Pulmonary artery endothelial cell (primary cell): ENCODE results near the gene NAT16. TPM values are rescaled to one million over a fixed set of nuclear protein-coding genes. Genes with fewer than 3 reads are reported as not detected.
A peak's percentile ranks its signal among the peaks of the same experiment; 100 is the strongest.
"Not testable (repeated sequence)": the region's sequence is repeated elsewhere in the genome, so short reads cannot be mapped to it uniquely, and the experiment has no call there.

Experiments
- DNase-seq: peaks from one replicate; pipeline ENCODE4 v3.0.0-alpha.2; 2011; ENCODE audit warnings: low read depth, low spot score
- total RNA-seq: library from RNA; depleted of rRNA; stranded (reverse); fragments of >200 nt; gene quantifications from 2 replicates; pipeline ENCODE4 v1.2.3, GENCODE V29; 2014

NAT16 gene
- total RNA-seq, 1 donor from 2014 or later: not detected

GRCh38 chr7:101160910-101161309 lies 19.2 kb downstream of the NAT16 start:
- no peak for DNase-seq

- DNase-seq: no peak
Measured at GRCh38 chr7:101159696-101160674, 20.1 kb downstream of the NAT16 start.

- DNase-seq: no peak
Measured at GRCh38 chr7:101156866-101157589, 23.1 kb downstream of the NAT16 start.

GRCh38 chr7:101156277-101156676 lies 23.8 kb downstream of the NAT16 start:
- no peak for DNase-seq

GRCh38 chr7:101155303-101155702 lies 24.8 kb downstream of the NAT16 start:
- no peak for DNase-seq

GRCh38 chr7:101154693-101155102 lies 25.4 kb downstream of the NAT16 start:
- DNase-seq: no peak

- DNase-seq: peak; percentile 85
Measured at GRCh38 chr7:101153969-101154692, 26.0 kb downstream of the NAT16 start, which contains the start of gene AP1S1. Gene AP1S1, plus strand, starts transcription at chr7:101154476. Its CDS starts 39 bp downstream, at chr7:101154515.

GRCh38 chr7:101151908-101152651 lies 28.0 kb downstream of the NAT16 start:
- no peak for DNase-seq

GRCh38 chr7:101140746-101141382 lies 39.2 kb downstream of the NAT16 start:
- DNase-seq: no peak

GRCh38 chr7:101140339-101140699 lies 39.8 kb downstream of the NAT16 start:
- DNase-seq: no peak

GRCh38 chr7:101138213-101138870 lies 41.8 kb downstream of the NAT16 start:
- DNase-seq: peak; percentile 86

GRCh38 chr7:101137651-101138212 lies 42.4 kb downstream of the NAT16 start:
- DNase-seq: no peak

GRCh38 chr7:101134399-101134980 lies 45.6 kb downstream of the NAT16 start:
- no peak for DNase-seq

- no peak for DNase-seq
Measured at GRCh38 chr7:101133621-101134398, 46.3 kb downstream of the NAT16 start.

GRCh38 chr7:101132626-101133600 lies 47.2 kb downstream of the NAT16 start:
- not testable (repeated sequence) for DNase-seq

GRCh38 chr7:101129603-101130117 lies 50.4 kb downstream of the NAT16 start:
- DNase-seq: no peak
